HCT116 (cell line): Measurements from ENCODE around the gene PKHD1. TPM values are rescaled to one million over a fixed set of nuclear protein-coding genes. Genes with fewer than 3 reads are reported as not detected.

Experiments used
- ATAC-seq: fragments of 200-7000 bp; cut with Tn5 transposase; 2 replicates; pipeline ENCODE4 v1.9.1; 2020; ENCODE audit warnings: mild to moderate bottlenecking, moderate library complexity
- BruUV-seq: library from RNA; stranded (reverse); fragments of 400-500 nt; replicated peaks from 2 replicates; lab custom pipeline; 2021; lab: Mats Ljungman, UMichigan
- CTCF ChIA-PET: fragments of 300-600 bp; sonication (Branson Sonifier 250); formaldehyde crosslinking; loops from one replicate; lab custom pipeline; 2021; ENCODE audit warnings: antibody characterized with exemption; lab: Charles Lee
- POLR2A ChIA-PET: fragments of 300-600, 350-600 bp; sonication (Branson Sonifier 250); formaldehyde crosslinking; loops from one replicate; lab custom pipeline; 2021; ENCODE audit warnings: antibody characterized with exemption; lab: Charles Lee
- RAD21 ChIA-PET, 2 experiments: fragments of 300-600 bp; sonication (Branson Sonifier 250); formaldehyde crosslinking; loops; one replicate each; lab custom pipeline; 2023; ENCODE audit warnings: low total read pairs in 2 of 2; ENCODE audit not compliant: uncharacterized antibody in 2 of 2, unreplicated experiment in 2 of 2, low non-redundant PET in 1 of 2; lab: Charles Lee
- DNase-seq: peaks from one replicate; pipeline ENCODE4 v3.0.0-alpha.2; 2010; ENCODE audit warnings: low read depth, low spot score
- H2AFZ ChIP-seq: fragments of 200-600 bp; shearing (Covaris generic), sonication (generic); 2 replicates; pipeline ENCODE4 v1.6.1; 2017; ENCODE audit warnings: low read depth, mixed run types, mixed read lengths, antibody characterized with exemption, low read length; ENCODE audit not compliant: poor library complexity, severe bottlenecking
- H3K27ac ChIP-seq: 2 replicates; pipeline ENCODE4 v1.5.1; 2012; ENCODE audit warnings: low read depth, low read length
- H3K27me3 ChIP-seq: fragments of 200-600 bp; sonication (generic); 2 replicates; pipeline ENCODE4 v1.6.1; 2016; ENCODE audit warnings: mixed run types, low read length, mixed read lengths; ENCODE audit not compliant: insufficient read depth
- H3K36me3 ChIP-seq, 2 experiments: fragments of 200-500 bp in 1 of 2; fragments of 200-600 bp in 1 of 2; sonication (Bioruptor generic) in 1 of 2; sonication (generic) in 1 of 2; 2 replicates each; pipeline versions ENCODE4 v1.5.1 to v1.6.1; 2014 to 2016; ENCODE audit warnings: low read length in 2 of 2, inconsistent platforms in 1 of 2, mixed read lengths in 1 of 2, mixed run types in 1 of 2; ENCODE audit not compliant: insufficient read depth in 2 of 2, control insufficient read depth in 1 of 2
- H3K4me1 ChIP-seq, 2 experiments: fragments of 200-600 bp in 1 of 2; sonication (generic) in 1 of 2; 2 replicates each; pipeline versions ENCODE4 v1.5.1 to v1.6.1; 2012 to 2017; ENCODE audit warnings: low read length in 2 of 2, inconsistent platforms in 1 of 2, mild to moderate bottlenecking in 1 of 2, mixed read lengths in 1 of 2, mixed run types in 1 of 2, moderate library complexity in 1 of 2; ENCODE audit not compliant: insufficient read depth in 2 of 2, control insufficient read depth in 1 of 2
- H3K4me2 ChIP-seq: fragments of 200-600 bp; sonication (generic); 2 replicates; pipeline ENCODE4 v1.6.1; 2017; ENCODE audit warnings: mixed run types, low read length, mixed read lengths
- H3K4me3 ChIP-seq, 2 experiments: fragments of 200-600 bp in 1 of 2; sonication (generic) in 1 of 2; replicated peaks in 1 of 2; 2 replicates each; pipeline ENCODE4 v1.5.1; 2011 to 2016; ENCODE audit warnings: low read length in 2 of 2, control low read depth in 1 of 2, low read depth in 1 of 2, mild to moderate bottlenecking in 1 of 2, mixed read lengths in 1 of 2, mixed run types in 1 of 2
- H3K79me2 ChIP-seq: fragments of 200-600 bp; sonication (generic); 2 replicates; pipeline ENCODE4 v1.6.1; 2017; ENCODE audit warnings: mild to moderate bottlenecking, mixed run types, low read length, moderate library complexity, mixed read lengths; ENCODE audit not compliant: insufficient read depth
- H3K9ac ChIP-seq: fragments of 200-600 bp; sonication (generic); 2 replicates; pipeline ENCODE4 v1.6.1; 2016; ENCODE audit warnings: low read length, mixed read lengths
- H3K9me2 ChIP-seq: fragments of 200-600 bp; sonication (generic), shearing (Covaris generic); 2 replicates; pipeline ENCODE4 v1.6.1; 2017; ENCODE audit warnings: mixed run types, mild to moderate bottlenecking, moderate library complexity; ENCODE audit not compliant: insufficient read depth
- H3K9me3 ChIP-seq, 2 experiments: fragments of 200-500 bp in 1 of 2; fragments of 200-600 bp in 1 of 2; sonication (Bioruptor generic) in 1 of 2; sonication (generic) in 1 of 2; 2 replicates each; pipeline ENCODE4 v1.6.1; 2014 to 2017; ENCODE audit warnings: low read length in 2 of 2, mixed read lengths in 2 of 2, inconsistent platforms in 1 of 2, low read depth in 1 of 2, mild to moderate bottlenecking in 1 of 2, mixed run types in 1 of 2, moderate library complexity in 1 of 2; ENCODE audit not compliant: control insufficient read depth in 1 of 2, insufficient read depth in 1 of 2
- H4K20me1 ChIP-seq: fragments of 200-600 bp; sonication (generic), shearing (Covaris generic); 2 replicates; pipeline ENCODE4 v1.6.1; 2017; ENCODE audit warnings: mixed run types, mild to moderate bottlenecking, moderate library complexity; ENCODE audit not compliant: insufficient read depth
- CBX3 ChIP-seq: IDR thresholded peaks from 2 replicates; pipeline ENCODE4 v1.6.1; 2012; ENCODE audit warnings: low read depth
- CEBPB ChIP-seq: IDR thresholded peaks from 2 replicates; pipeline ENCODE4 v1.6.1; 2012; ENCODE audit warnings: low read depth
- CTCF ChIP-seq, 3 experiments: fragments of 200-600 bp in 1 of 3; sonication (generic) in 1 of 3; IDR thresholded peaks in 2 of 3; conservative IDR thresholded peaks in 1 of 3; 2 replicates each; pipeline ENCODE4 v1.5.1; 2012 to 2017; ENCODE audit warnings: low read depth in 2 of 3, low read length in 2 of 3, antibody characterized with exemption in 1 of 3, borderline replicate concordance in 1 of 3, control low read depth in 1 of 3, mild to moderate bottlenecking in 1 of 3, mixed read lengths in 1 of 3, mixed run types in 1 of 3, moderate library complexity in 1 of 3; ENCODE audit not compliant: insufficient read depth in 1 of 3
- EGR1 ChIP-seq: IDR thresholded peaks from 2 replicates; pipeline ENCODE4 v1.6.1; 2012; ENCODE audit warnings: low read depth
- FOSL1 ChIP-seq: IDR thresholded peaks from 2 replicates; pipeline ENCODE4 v1.6.1; 2012; ENCODE audit warnings: low read depth
- RAD21 ChIP-seq: IDR thresholded peaks from 2 replicates; pipeline ENCODE4 v1.6.1; 2012; ENCODE audit warnings: low read depth, mild to moderate bottlenecking
- REST ChIP-seq: IDR thresholded peaks from 2 replicates; pipeline ENCODE4 v1.6.1; 2012; ENCODE audit warnings: low read depth
- SIN3A ChIP-seq: IDR thresholded peaks from 2 replicates; pipeline ENCODE4 v1.6.1; 2012; ENCODE audit warnings: low read depth
- TCF7L2 ChIP-seq: IDR thresholded peaks from 2 replicates; pipeline ENCODE4 v1.7.0; 2011; ENCODE audit warnings: borderline replicate concordance, inconsistent platforms; ENCODE audit not compliant: insufficient read depth, insufficient read length; ENCODE audit errors: extremely low read depth
- ZFX ChIP-seq: fragments of 450-650 bp; IDR thresholded peaks from 2 replicates; pipeline ENCODE4 v1.6.1; 2017
- intact Hi-C: fragments of 100-400 bp; cut with micrococcal nuclease; formaldehyde crosslinking; loops from 2 replicates; pipeline ENCODE4 v1.10.0; 2022
- total RNA-seq: library from RNA; stranded (reverse); gene quantifications from one replicate; pipeline ENCODE4 v1.2.1, GENCODE V29; 2021; ENCODE audit not compliant: unreplicated experiment

PKHD1 gene
- total RNA-seq, 1 experiment from 2014 or later: not detected

GRCh38 chr6:51960419-51960818, 127.0 kb downstream of the PKHD1 start (continued):
- TF ChIP-seq FOSL1: no peak

GRCh38 chr6:51959744-51960383, 127.5 kb downstream of the PKHD1 start:
- ChIA-PET CTCF (interaction anchor here (0.6 to 1.8 kb wide), 9 partner anchors 8 to 1831 kb away, joined by 3 to 7 read pairs (median 4); no protein-coding TSS in a partner anchor), POLR2A (no interaction called here), RAD21 (no interaction called here)
- intact Hi-C loops: loop anchor here (1.0 to 5.0 kb wide), 3 partner anchors 105 to 1833 kb away; no protein-coding TSS in a partner anchor
- TF ChIP-seq CEBPB (no peak), REST (no peak), SIN3A (no peak), EGR1 (no peak), CTCF (IDR thresholded peaks at IDR 0.05 in 2 of 3, conservative IDR thresholded peaks at IDR 0.05 in 1 of 3; ENCODE audit: borderline replicate concordance in 1 of 3, insufficient read depth in 1 of 3, low read depth in 2 of 3, low read length in 2 of 3) (peak; percentile 34 to 80 (median 80); a peak in 5 of 6 replicates), CBX3 (no peak), RAD21 (peak; percentile 75), FOSL1 (no peak), TCF7L2 (no peak), ZFX (no peak)
- Histone ChIP-seq H3K27me3 (0 out of 2 replicates have a peak, but pooled peaks cover 6% of the 10 kb centered on the region), H4K20me1 (no peaks in the 10 kb centered on the region), H3K36me3 (no peaks in the 10 kb centered on the region), H3K9ac (no peak overlapping the region), H3K4me2 (no peak overlapping the region), H2AFZ (no peak overlapping the region), H3K9me2 (no peaks in the 10 kb centered on the region), H3K79me2 (no peaks in the 10 kb centered on the region), H3K27ac (no peak overlapping the region), H3K4me1 (no peaks in the 10 kb centered on the region), H3K4me3 (no peak overlapping the region), H3K9me3 (no peaks in the 10 kb centered on the region)
- BruUV-seq: no TSS peak
- ATAC-seq (peak; percentile 82), DNase-seq (peak; percentile 43)
